CD4-positive, alpha-beta T cell treated with Interleukin-12 subunit alpha and Interleukin-12 subunit beta, for 1 hour (primary cell): ENCODE results near the gene PPP1R14D.

Experiments used
- DNase-seq: peaks from one replicate; pipeline ENCODE4 v3.0.0-alpha.2; 2020

Gene PPP1R14D

GRCh38 chr15:40850576-40851112 is 22.1 kb upstream of the PPP1R14D start:
- no peak for DNase-seq

- DNase-seq, result peak; percentile 11
Observed at GRCh38 chr15:40847223-40847961, 18.9 kb upstream of the PPP1R14D start.

GRCh38 chr15:40846841-40847222 is 18.3 kb upstream of the PPP1R14D start:
- DNase-seq, result no peak

- DNase-seq, result no peak
Observed at GRCh38 chr15:40845511-40846284, 17.2 kb upstream of the PPP1R14D start.

- DNase-seq, result no peak
Observed at GRCh38 chr15:40845036-40845435, 16.5 kb upstream of the PPP1R14D start.

- DNase-seq, result peak; percentile 33
Observed at GRCh38 chr15:40844696-40845030, 16.2 kb upstream of the PPP1R14D start.

GRCh38 chr15:40843885-40844695 is 15.6 kb upstream of the PPP1R14D start, which contains the start of gene SPINT1:
Gene SPINT1, plus strand, starts transcription at chr15:40844048. Its CDS starts 507 bp downstream, at chr15:40844555.
- peak; percentile 22 for DNase-seq

GRCh38 chr15:40843261-40843884 is 14.9 kb upstream of the PPP1R14D start:
- no peak for DNase-seq

- DNase-seq, result no peak
Observed at GRCh38 chr15:40841741-40842140, 13.2 kb upstream of the PPP1R14D start.

- DNase-seq, result no peak
Observed at GRCh38 chr15:40838756-40839155, 10.2 kb upstream of the PPP1R14D start.

GRCh38 chr15:40836020-40836419 is 7.5 kb upstream of the PPP1R14D start:
- no peak for DNase-seq

GRCh38 chr15:40832903-40833302 is 4.4 kb upstream of the PPP1R14D start:
- DNase-seq, result no peak

- no peak for DNase-seq
Observed at GRCh38 chr15:40831861-40832260, 3.4 kb upstream of the PPP1R14D start.

- no peak for DNase-seq
Observed at GRCh38 chr15:40830884-40831283, 2.4 kb upstream of the PPP1R14D start.

- no peak for DNase-seq
Observed at GRCh38 chr15:40829115-40829514, 607 bp upstream of the PPP1R14D start.

GRCh38 chr15:40826423-40827075 is 2.0 kb downstream of the PPP1R14D start:
- DNase-seq, result no peak

- no peak for DNase-seq
Observed at GRCh38 chr15:40825661-40826422, 2.7 kb downstream of the PPP1R14D start.

GRCh38 chr15:40823572-40824343 is 4.8 kb downstream of the PPP1R14D start:
- no peak for DNase-seq

GRCh38 chr15:40821195-40821594 is 7.3 kb downstream of the PPP1R14D start:
- DNase-seq, result no peak

- DNase-seq, result no peak
Observed at GRCh38 chr15:40819048-40819447, 9.5 kb downstream of the PPP1R14D start.
